ENCODE measurements around the gene PACRG. TPM values are rescaled to one million over a fixed set of nuclear protein-coding genes. Genes with fewer than 3 reads are reported as not detected.

PACRG gene
- total RNA-seq, 1 donor: 1.4 TPM

GRCh38 chr6:163230901-163231300 lies 503.1 kb downstream of the PACRG start:
- Histone ChIP-seq H3K4me2 (ENCODE audit: insufficient read depth, low read length) (no peak overlapping the region), H3K36me3 (ENCODE audit: insufficient read depth, low read length) (no peaks in the 10 kb centered on the region), H3K4me1 (ENCODE audit: insufficient read depth, low read length) (no peaks in the 10 kb centered on the region), H2AFZ (ENCODE audit: low read length) (no peak overlapping the region), H3K79me2 (ENCODE audit: insufficient read depth, low read length) (no peaks in the 10 kb centered on the region), H3K4me3 (ENCODE audit: insufficient read depth, low read length) (no peak overlapping the region), H4K20me1 (ENCODE audit: insufficient read depth, low read length) (no peaks in the 10 kb centered on the region), H3K27ac (ENCODE audit: low read depth, low read length) (no peak overlapping the region), H3K27me3 (ENCODE audit: insufficient read depth, low read length) (no peaks in the 10 kb centered on the region), H3K9me3 (ENCODE audit: low read depth, low read length) (no peaks in the 10 kb centered on the region)
- TF ChIP-seq, protein P1, sequence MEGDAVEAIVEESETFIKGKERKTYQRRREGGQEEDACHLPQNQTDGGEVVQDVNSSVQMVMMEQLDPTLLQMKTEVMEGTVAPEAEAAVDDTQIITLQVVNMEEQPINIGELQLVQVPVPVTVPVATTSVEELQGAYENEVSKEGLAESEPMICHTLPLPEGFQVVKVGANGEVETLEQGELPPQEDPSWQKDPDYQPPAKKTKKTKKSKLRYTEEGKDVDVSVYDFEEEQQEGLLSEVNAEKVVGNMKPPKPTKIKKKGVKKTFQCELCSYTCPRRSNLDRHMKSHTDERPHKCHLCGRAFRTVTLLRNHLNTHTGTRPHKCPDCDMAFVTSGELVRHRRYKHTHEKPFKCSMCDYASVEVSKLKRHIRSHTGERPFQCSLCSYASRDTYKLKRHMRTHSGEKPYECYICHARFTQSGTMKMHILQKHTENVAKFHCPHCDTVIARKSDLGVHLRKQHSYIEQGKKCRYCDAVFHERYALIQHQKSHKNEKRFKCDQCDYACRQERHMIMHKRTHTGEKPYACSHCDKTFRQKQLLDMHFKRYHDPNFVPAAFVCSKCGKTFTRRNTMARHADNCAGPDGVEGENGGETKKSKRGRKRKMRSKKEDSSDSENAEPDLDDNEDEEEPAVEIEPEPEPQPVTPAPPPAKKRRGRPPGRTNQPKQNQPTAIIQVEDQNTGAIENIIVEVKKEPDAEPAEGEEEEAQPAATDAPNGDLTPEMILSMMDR (IDR thresholded peaks at IDR 0.05; ENCODE audit: extremely low read depth, low read depth, low read length): no peak
- no peak for DNase-seq (ENCODE audit: insufficient read length, low spot score, missing footprints)

- no peaks in the 10 kb centered on the region for H3K9me3 ChIP-seq (ENCODE audit: low read depth, low read length)
- H2AFZ ChIP-seq (ENCODE audit: low read length): no peak overlapping the region
- TF ChIP-seq, protein P1 (IDR thresholded peaks at IDR 0.05; ENCODE audit: extremely low read depth, low read depth, low read length): no peak
- H4K20me1 ChIP-seq (ENCODE audit: insufficient read depth, low read length): no peaks in the 10 kb centered on the region
- H3K4me3 ChIP-seq (ENCODE audit: insufficient read depth, low read length): no peak overlapping the region
- H3K79me2 ChIP-seq (ENCODE audit: insufficient read depth, low read length): no peaks in the 10 kb centered on the region
- H3K4me1 ChIP-seq (ENCODE audit: insufficient read depth, low read length): no peaks in the 10 kb centered on the region
- H3K27ac ChIP-seq (ENCODE audit: low read depth, low read length): no peak overlapping the region
- H3K36me3 ChIP-seq (ENCODE audit: insufficient read depth, low read length): no peaks in the 10 kb centered on the region
- H3K27me3 ChIP-seq (ENCODE audit: insufficient read depth, low read length): no peaks in the 10 kb centered on the region
- DNase-seq (ENCODE audit: insufficient read length, low spot score, missing footprints): no peak
- H3K4me2 ChIP-seq (ENCODE audit: insufficient read depth, low read length): no peak overlapping the region
Measured at GRCh38 chr6:163231356-163232014, 503.7 kb downstream of the PACRG start.

DNA sequence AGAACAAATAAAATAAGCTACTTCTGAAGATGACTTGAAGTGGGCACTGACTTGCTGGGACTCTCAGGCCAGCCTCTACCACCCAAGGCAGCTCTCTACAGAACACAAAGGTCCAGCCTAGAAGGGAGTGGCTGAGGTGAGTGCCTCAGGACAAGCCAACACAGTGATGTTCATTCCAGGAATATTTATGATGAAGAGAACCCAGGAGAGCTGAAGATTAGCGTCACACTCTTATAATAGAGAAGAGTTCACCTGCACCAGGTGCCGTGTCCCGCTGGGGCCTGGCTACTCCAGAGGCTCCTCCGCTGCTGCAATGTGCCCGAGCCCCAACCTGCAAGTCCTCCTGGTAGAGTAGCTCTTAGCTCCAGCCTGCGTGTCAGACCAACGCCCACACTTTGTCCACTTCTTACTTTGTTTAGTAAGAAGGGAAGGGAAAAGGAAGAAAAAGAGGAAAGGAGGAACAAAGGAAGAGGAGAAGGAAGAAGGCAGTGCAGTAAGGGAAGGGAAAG lies 504.3 kb downstream of the PACRG start:
- DNase-seq (ENCODE audit: insufficient read length, low spot score, missing footprints): peak; percentile 73

GRCh38 chr6:163232649-163233048 lies 504.9 kb downstream of the PACRG start:
- Histone ChIP-seq H3K4me2 (ENCODE audit: insufficient read depth, low read length) (no peak overlapping the region), H3K27ac (ENCODE audit: low read depth, low read length) (no peak overlapping the region), H2AFZ (ENCODE audit: low read length) (no peak overlapping the region), H3K9me3 (ENCODE audit: low read depth, low read length) (no peaks in the 10 kb centered on the region), H3K36me3 (ENCODE audit: insufficient read depth, low read length) (no peaks in the 10 kb centered on the region), H3K4me3 (ENCODE audit: insufficient read depth, low read length) (no peak overlapping the region), H4K20me1 (ENCODE audit: insufficient read depth, low read length) (no peaks in the 10 kb centered on the region), H3K27me3 (ENCODE audit: insufficient read depth, low read length) (no peaks in the 10 kb centered on the region), H3K4me1 (ENCODE audit: insufficient read depth, low read length) (no peaks in the 10 kb centered on the region), H3K79me2 (ENCODE audit: insufficient read depth, low read length) (no peaks in the 10 kb centered on the region)
- TF ChIP-seq, protein P1 (IDR thresholded peaks at IDR 0.05; ENCODE audit: extremely low read depth, low read depth, low read length): no peak
- DNase-seq (ENCODE audit: insufficient read length, low spot score, missing footprints): no peak

More for the DNA sequence above, 504.3 kb downstream of the PACRG start:
- Histone ChIP-seq H4K20me1 (ENCODE audit: insufficient read depth, low read length) (no peaks in the 10 kb centered on the region), H3K79me2 (ENCODE audit: insufficient read depth, low read length) (no peaks in the 10 kb centered on the region), H3K36me3 (ENCODE audit: insufficient read depth, low read length) (no peaks in the 10 kb centered on the region), H3K27me3 (ENCODE audit: insufficient read depth, low read length) (no peaks in the 10 kb centered on the region), H3K27ac (ENCODE audit: low read depth, low read length) (no peak overlapping the region), H3K4me2 (ENCODE audit: insufficient read depth, low read length) (no peak overlapping the region), H2AFZ (ENCODE audit: low read length) (no peak overlapping the region), H3K4me3 (ENCODE audit: insufficient read depth, low read length) (no peak overlapping the region), H3K9me3 (ENCODE audit: low read depth, low read length) (no peaks in the 10 kb centered on the region), H3K4me1 (ENCODE audit: insufficient read depth, low read length) (no peaks in the 10 kb centered on the region)
- TF ChIP-seq, protein P1 (IDR thresholded peaks at IDR 0.05; ENCODE audit: extremely low read depth, low read depth, low read length): no peak
